Mesenchymal stem cell (in vitro differentiated cells and primary cell): Measurements from ENCODE around the gene CRB2.

ENCODE experiments used
- DNase-seq: peaks from one replicate; pipeline ENCODE4 v3.0.0-alpha.2; 2013
- H2AFZ ChIP-seq: one replicate; pipeline ENCODE4 v1.6.1; 2013; ENCODE audit warnings: low read depth, mild to moderate bottlenecking, control low read depth, inconsistent platforms, low read length, moderate library complexity
- H2AK5ac ChIP-seq: 2 replicates; pipeline ENCODE4 v1.6.1; 2013; ENCODE audit warnings: low read length, moderate library complexity, mild to moderate bottlenecking, inconsistent platforms; ENCODE audit not compliant: severe bottlenecking
- H2BK120ac ChIP-seq: one replicate; pipeline ENCODE4 v1.6.1; 2013; ENCODE audit warnings: low read depth, mild to moderate bottlenecking, inconsistent platforms, low read length, moderate library complexity
- H2BK12ac ChIP-seq, 2 experiments: one replicate each; pipeline ENCODE4 v1.6.1; 2013; ENCODE audit warnings: inconsistent platforms in 2 of 2, low read length in 2 of 2, mild to moderate bottlenecking in 2 of 2, moderate library complexity in 2 of 2, control low read depth in 1 of 2
- H2BK15ac ChIP-seq: one replicate; pipeline ENCODE4 v1.6.1; 2013; ENCODE audit warnings: mild to moderate bottlenecking, low read depth, inconsistent platforms; ENCODE audit not compliant: poor library complexity, severe bottlenecking
- H2BK5ac ChIP-seq: 2 replicates; pipeline ENCODE4 v1.6.1; 2013; ENCODE audit warnings: low read depth, mild to moderate bottlenecking, low read length, control low read depth, inconsistent platforms; ENCODE audit not compliant: poor library complexity, severe bottlenecking
- H3K14ac ChIP-seq, 2 experiments: one replicate each; pipeline ENCODE4 v1.6.1; 2013; ENCODE audit warnings: inconsistent platforms in 2 of 2, low read length in 2 of 2, control low read depth in 1 of 2, mild to moderate bottlenecking in 1 of 2, moderate library complexity in 1 of 2
- H3K18ac ChIP-seq, 2 experiments: one replicate each; pipeline ENCODE4 v1.6.1; 2013; ENCODE audit warnings: inconsistent platforms in 2 of 2, low read length in 2 of 2, control low read depth in 1 of 2, low read depth in 1 of 2, mild to moderate bottlenecking in 1 of 2
- H3K23ac ChIP-seq, 2 experiments: one replicate each; pipeline ENCODE4 v1.6.1; 2013; ENCODE audit warnings: inconsistent platforms in 2 of 2, low read length in 2 of 2, mild to moderate bottlenecking in 2 of 2, moderate library complexity in 2 of 2, control low read depth in 1 of 2
- H3K27ac ChIP-seq: 2 replicates; pipeline ENCODE4 v1.5.1; 2013; ENCODE audit warnings: mild to moderate bottlenecking, moderate library complexity, low read length, control low read depth, inconsistent platforms; ENCODE audit not compliant: poor library complexity, severe bottlenecking
- H3K27me3 ChIP-seq, 2 experiments: 2 replicates each; pipeline versions ENCODE4 v1.6.1 to v1.7.0; 2013; ENCODE audit warnings: low read length in 2 of 2, mild to moderate bottlenecking in 2 of 2, moderate library complexity in 2 of 2, control low read depth in 1 of 2, inconsistent platforms in 1 of 2; ENCODE audit not compliant: control insufficient read depth in 1 of 2, insufficient read depth in 1 of 2
- H3K36me3 ChIP-seq, 2 experiments: 2 replicates each; pipeline versions ENCODE4 v1.6.1 to v1.7.0; 2013; ENCODE audit warnings: low read length in 2 of 2, control low read depth in 1 of 2, inconsistent platforms in 1 of 2, low read depth in 1 of 2, mild to moderate bottlenecking in 1 of 2; ENCODE audit not compliant: insufficient read depth in 2 of 2, control insufficient read depth in 1 of 2
- H3K4ac ChIP-seq, 2 experiments: one replicate each; pipeline ENCODE4 v1.6.1; 2013; ENCODE audit warnings: inconsistent platforms in 2 of 2, low read length in 2 of 2, mild to moderate bottlenecking in 2 of 2, moderate library complexity in 2 of 2, control low read depth in 1 of 2, low read depth in 1 of 2
- H3K4me1 ChIP-seq: 2 replicates; pipeline ENCODE4 v1.6.1; 2013; ENCODE audit warnings: low read depth, low read length, control low read depth; ENCODE audit not compliant: control insufficient read depth, insufficient read depth
- H3K4me2 ChIP-seq: 2 replicates; pipeline ENCODE4 v1.6.1; 2013; ENCODE audit warnings: low read length, mild to moderate bottlenecking, inconsistent platforms; ENCODE audit not compliant: poor library complexity, severe bottlenecking
- H3K4me3 ChIP-seq, 2 experiments: 2 replicates each; pipeline versions ENCODE4 v1.5.1 to v1.7.0; 2013; ENCODE audit warnings: low read length in 2 of 2, mild to moderate bottlenecking in 2 of 2, control low read depth in 1 of 2, low read depth in 1 of 2; ENCODE audit not compliant: insufficient read depth in 1 of 2
- H3K79me1 ChIP-seq: replicated peaks from 2 replicates; pipeline ENCODE4 v1.6.1; 2013; ENCODE audit warnings: mild to moderate bottlenecking, control low read depth, low read length, inconsistent platforms; ENCODE audit not compliant: poor library complexity, severe bottlenecking
- H3K9ac ChIP-seq: 2 replicates; pipeline ENCODE4 v1.7.0; 2013; ENCODE audit warnings: mild to moderate bottlenecking, low read length, moderate library complexity
- H3K9me3 ChIP-seq: 2 replicates; pipeline ENCODE4 v1.7.0; 2013; ENCODE audit warnings: mild to moderate bottlenecking, low read length; ENCODE audit not compliant: control insufficient read depth
- H4K8ac ChIP-seq: one replicate; pipeline ENCODE4 v1.6.1; 2013; ENCODE audit warnings: inconsistent platforms, mild to moderate bottlenecking, low read length, moderate library complexity
- H4K91ac ChIP-seq: one replicate; pipeline ENCODE4 v1.6.1; 2013; ENCODE audit warnings: mild to moderate bottlenecking, low read length, inconsistent platforms
- WGBS: methylation state at CpG from one replicate; pipeline ENCODE4 v1.1.7; 2013; ENCODE audit warnings: mixed read lengths; 5-methylcytosine and 5-hydroxymethylcytosine counted together

The CRB2 gene

DNA sequence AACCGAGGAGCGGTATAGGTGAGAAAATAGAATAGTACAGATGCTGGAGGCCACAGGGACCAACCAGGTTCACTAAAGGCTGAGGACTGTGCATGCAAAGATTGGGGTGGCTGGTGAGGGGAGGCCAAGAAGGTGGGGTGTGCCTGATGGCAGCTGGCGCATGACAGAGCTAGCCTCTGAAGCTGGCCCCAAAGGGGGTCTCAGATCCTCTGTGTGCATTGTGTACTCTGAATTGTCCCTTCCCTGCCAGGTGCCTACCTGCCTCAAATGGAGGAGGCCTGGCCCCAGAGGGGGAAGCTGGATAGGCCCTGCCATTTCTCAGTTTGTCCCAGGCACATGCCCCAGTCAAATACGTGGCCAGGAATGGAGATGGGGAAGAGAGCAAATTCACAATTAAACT lies 63.1 kb downstream of the CRB2 start:
- H3K36me3 ChIP-seq: peaks cover 7 to 25% of the 10 kb centered on the region in 2 experiments
- 95% methylated on average over 4 of the region's 4 CpGs for WGBS

DNA sequence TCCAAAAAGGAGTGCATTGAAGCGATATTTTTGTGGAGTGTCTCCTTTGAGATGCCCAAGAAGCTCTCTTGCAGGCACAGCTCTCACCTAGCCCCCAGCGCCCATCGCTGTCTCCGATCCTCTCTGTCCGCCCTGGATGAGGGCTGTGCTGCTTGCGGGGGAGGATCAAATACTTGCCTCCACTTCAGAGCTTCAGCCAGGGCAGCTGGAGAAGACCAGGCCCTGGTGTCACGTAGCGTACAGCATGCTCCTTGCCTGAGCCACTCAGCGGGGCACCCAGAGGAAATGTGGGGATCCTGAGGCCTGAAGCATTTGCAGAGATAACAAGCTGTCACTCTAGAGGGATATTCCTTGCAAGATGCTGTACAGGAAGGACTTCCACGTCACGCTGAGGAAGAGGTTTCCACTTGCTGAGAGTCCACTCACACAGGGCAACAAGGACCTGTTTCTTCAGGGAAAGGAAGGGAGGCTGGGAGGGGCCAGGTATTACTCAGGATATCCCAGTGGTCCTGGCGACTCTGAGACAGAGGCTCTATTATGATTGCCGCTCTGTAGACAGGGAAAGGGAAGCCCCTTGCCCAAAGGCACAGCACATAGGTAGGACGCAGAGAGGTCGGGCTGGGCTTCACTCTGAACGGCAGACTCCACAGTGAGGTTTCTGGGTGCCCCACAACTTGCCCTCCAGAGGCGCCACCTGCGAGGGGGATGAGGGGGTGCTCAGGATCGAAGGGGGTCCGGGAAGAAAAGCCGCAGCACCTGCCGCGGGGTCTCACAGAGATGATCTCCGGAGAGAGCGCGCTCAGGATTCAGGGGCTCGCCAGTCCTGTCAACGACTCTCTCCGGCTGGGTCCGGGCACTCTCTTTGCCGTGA lies 64.0 kb downstream of the CRB2 start:
- WGBS: 89% methylated on average over 31 of the region's 31 CpGs
- Histone ChIP-seq H3K36me3 (peaks cover 7 to 28% of the 10 kb centered on the region in 2 experiments), H2BK5ac (no peak overlapping the region), H2BK12ac (no peak overlapping the region), H3K9me3 (no peaks in the 10 kb centered on the region), H3K23ac (no peak overlapping the region), H3K14ac (no peak overlapping the region), H3K27ac (no peak overlapping the region), H3K4me3 (no peak overlapping the region), H3K4me2 (no peak overlapping the region), H2BK15ac (no peak overlapping the region), H4K8ac (no peak overlapping the region), H3K4ac (no peak overlapping the region), H3K18ac (no peak overlapping the region), H3K79me1 (no peaks in the 10 kb centered on the region), H3K4me1 (no peaks in the 10 kb centered on the region), H2AFZ (no peak overlapping the region), H3K9ac (no peak overlapping the region), H2BK120ac (no peak overlapping the region), H3K27me3 (no peaks in the 10 kb centered on the region), H4K91ac (no peak overlapping the region), H2AK5ac (no peak overlapping the region)
- no peak for DNase-seq

More for the DNA sequence above, 63.1 kb downstream of the CRB2 start:
- H3K4ac ChIP-seq: no peak overlapping the region
- no peak overlapping the region for H2BK120ac ChIP-seq
- H3K23ac ChIP-seq: no peak overlapping the region
- H4K8ac ChIP-seq: no peak overlapping the region
- H3K27ac ChIP-seq: no peak overlapping the region
- no peak for DNase-seq
- H4K91ac ChIP-seq: no peak overlapping the region
- no peak overlapping the region for H2AFZ ChIP-seq
- H3K18ac ChIP-seq: no peak overlapping the region
- H3K27me3 ChIP-seq: no peaks in the 10 kb centered on the region
- no peak overlapping the region for H2BK15ac ChIP-seq
- H3K4me1 ChIP-seq: no peaks in the 10 kb centered on the region
- H3K14ac ChIP-seq: no peak overlapping the region
- H3K4me2 ChIP-seq: no peak overlapping the region
- no peak overlapping the region for H3K9ac ChIP-seq
- H2BK5ac ChIP-seq: no peak overlapping the region
- no peak overlapping the region for H2AK5ac ChIP-seq
- no peak overlapping the region for H2BK12ac ChIP-seq
- H3K79me1 ChIP-seq: no peaks in the 10 kb centered on the region
- H3K9me3 ChIP-seq: no peaks in the 10 kb centered on the region
- no peak overlapping the region for H3K4me3 ChIP-seq

DNA sequence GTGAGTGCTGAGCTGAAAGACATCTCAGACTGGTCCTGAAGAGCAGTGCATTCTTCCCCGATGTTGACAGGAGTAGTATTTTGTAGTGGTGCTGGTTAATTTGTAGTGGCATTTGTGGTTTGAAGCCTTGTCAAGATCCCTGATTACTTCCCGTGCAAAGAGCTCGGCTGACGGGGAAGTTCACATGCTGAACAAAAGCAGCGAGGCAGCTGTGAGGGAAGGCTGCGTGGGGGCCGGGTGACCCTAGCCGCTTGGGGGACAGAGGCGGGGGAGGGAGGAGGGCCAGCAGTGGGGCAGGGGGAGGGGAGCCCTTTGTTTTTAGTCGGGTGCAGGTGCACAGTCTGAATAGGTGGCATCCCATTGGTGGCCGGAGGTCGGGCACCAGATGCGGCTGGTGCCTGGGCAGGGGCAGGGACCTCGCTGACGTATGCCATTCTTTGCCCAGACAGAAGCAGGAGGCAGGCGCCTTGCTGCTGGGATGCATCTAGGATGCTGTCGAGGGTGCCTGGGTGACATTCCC lies 64.7 kb downstream of the CRB2 start:
- no peak overlapping the region for H2AK5ac ChIP-seq
- no peak overlapping the region for H2BK12ac ChIP-seq
- H3K9ac ChIP-seq: no peak overlapping the region
- no peak overlapping the region for H2AFZ ChIP-seq
- no peak overlapping the region for H3K27ac ChIP-seq
- no peaks in the 10 kb centered on the region for H3K4me1 ChIP-seq
- no peaks in the 10 kb centered on the region for H3K9me3 ChIP-seq
- no peak overlapping the region for H4K91ac ChIP-seq
- no peak overlapping the region for H2BK5ac ChIP-seq
- H3K27me3 ChIP-seq: no peaks in the 10 kb centered on the region
- no peak overlapping the region for H2BK120ac ChIP-seq
- no peak overlapping the region for H3K18ac ChIP-seq
- no peak overlapping the region for H3K4me2 ChIP-seq
- no peak overlapping the region for H3K23ac ChIP-seq
- no peaks in the 10 kb centered on the region for H3K79me1 ChIP-seq
- no peak overlapping the region for H2BK15ac ChIP-seq
- no peak for DNase-seq
- no peak overlapping the region for H3K4ac ChIP-seq
- WGBS: 88% methylated on average over 17 of the region's 17 CpGs
- H4K8ac ChIP-seq: no peak overlapping the region
- H3K36me3 ChIP-seq: peaks cover 7 to 23% of the 10 kb centered on the region in 2 experiments
- no peak overlapping the region for H3K4me3 ChIP-seq
- no peak overlapping the region for H3K14ac ChIP-seq

DNA sequence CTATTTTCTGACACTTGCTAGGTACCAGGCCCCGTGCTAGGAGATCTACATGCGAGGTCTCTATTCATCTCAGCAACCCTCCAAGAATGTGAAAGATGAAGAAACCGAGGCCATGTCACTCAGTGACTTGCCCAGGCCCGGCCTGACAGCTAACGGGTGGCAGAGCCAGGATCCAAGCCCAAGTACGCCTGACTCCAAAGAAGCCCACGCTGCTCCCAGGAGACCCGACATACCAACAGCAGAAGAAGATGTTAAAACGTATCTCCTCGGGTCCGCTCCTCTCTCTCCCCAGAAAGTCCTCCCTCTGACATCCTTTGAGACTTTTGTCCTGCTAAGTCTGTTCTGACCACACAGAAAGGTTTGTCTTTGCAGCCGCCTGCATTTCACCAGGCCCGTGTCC lies 65.2 kb downstream of the CRB2 start:
- H3K23ac ChIP-seq: no peak overlapping the region
- H4K8ac ChIP-seq: no peak overlapping the region
- H3K9me3 ChIP-seq: no peaks in the 10 kb centered on the region
- no peak overlapping the region for H3K4me2 ChIP-seq
- H2AFZ ChIP-seq: no peak overlapping the region
- H3K4me3 ChIP-seq: no peak overlapping the region
- H3K4ac ChIP-seq: no peak overlapping the region
- no peak overlapping the region for H3K27ac ChIP-seq
- DNase-seq: no peak
- H3K36me3 ChIP-seq: peaks cover 7 to 23% of the 10 kb centered on the region in 2 experiments
- 95% methylated on average over 13 of the region's 13 CpGs for WGBS
- no peak overlapping the region for H2AK5ac ChIP-seq
- no peak overlapping the region for H2BK120ac ChIP-seq
- H2BK12ac ChIP-seq: no peak overlapping the region
- H3K79me1 ChIP-seq: no peaks in the 10 kb centered on the region
- H2BK15ac ChIP-seq: no peak overlapping the region
- H3K14ac ChIP-seq: no peak overlapping the region
- no peak overlapping the region for H3K9ac ChIP-seq
- no peaks in the 10 kb centered on the region for H3K27me3 ChIP-seq
- H2BK5ac ChIP-seq: no peak overlapping the region
- no peak overlapping the region for H3K18ac ChIP-seq
- no peaks in the 10 kb centered on the region for H3K4me1 ChIP-seq
- H4K91ac ChIP-seq: no peak overlapping the region
